ENCODE results near the gene TNPO3. TPM values are rescaled to one million over a fixed set of nuclear protein-coding genes. Genes with fewer than 3 reads are reported as not detected.

Gene TNPO3
- total RNA-seq, 3 donors from 2014 or later (not counting 1 experiment from before 2014, with no cell fraction given), result 33.9 to 41.1 (median 37.9) TPM

GRCh38 chr7:128962899-128963298 is 92.0 kb downstream of the TNPO3 start:
- peaks cover 4% of the 10 kb centered on the region in 2 donors for H3K4me1 Mint-ChIP-seq
- H3K9me3 Mint-ChIP-seq, result no peaks in the 10 kb centered on the region
- no peak for ATAC-seq
- peak overlapping the region; percentile 5 to 15 for H3K27ac Mint-ChIP-seq
- Histone ChIP-seq H3K4me1 (ENCODE audit: control insufficient read depth, insufficient read depth, low read length) (no peaks in the 10 kb centered on the region), H3K36me3 (ENCODE audit: control insufficient read depth, insufficient read depth, low read length) (peaks cover 65% of the 10 kb centered on the region), H3K27ac (ENCODE audit: low read length) (peak overlapping the region; percentile 16), H3K9me3 (ENCODE audit: control insufficient read depth, insufficient read depth, low read length) (no peaks in the 10 kb centered on the region), H3K27me3 (ENCODE audit: control insufficient read depth, insufficient read depth, low read length) (no peaks in the 10 kb centered on the region), H3K4me3 (ENCODE audit: low read length) (no peak overlapping the region)
- no peak for DNase-seq
- H3K4me3 Mint-ChIP-seq, result no peak overlapping the region
- TF ChIP-seq, protein P1, sequence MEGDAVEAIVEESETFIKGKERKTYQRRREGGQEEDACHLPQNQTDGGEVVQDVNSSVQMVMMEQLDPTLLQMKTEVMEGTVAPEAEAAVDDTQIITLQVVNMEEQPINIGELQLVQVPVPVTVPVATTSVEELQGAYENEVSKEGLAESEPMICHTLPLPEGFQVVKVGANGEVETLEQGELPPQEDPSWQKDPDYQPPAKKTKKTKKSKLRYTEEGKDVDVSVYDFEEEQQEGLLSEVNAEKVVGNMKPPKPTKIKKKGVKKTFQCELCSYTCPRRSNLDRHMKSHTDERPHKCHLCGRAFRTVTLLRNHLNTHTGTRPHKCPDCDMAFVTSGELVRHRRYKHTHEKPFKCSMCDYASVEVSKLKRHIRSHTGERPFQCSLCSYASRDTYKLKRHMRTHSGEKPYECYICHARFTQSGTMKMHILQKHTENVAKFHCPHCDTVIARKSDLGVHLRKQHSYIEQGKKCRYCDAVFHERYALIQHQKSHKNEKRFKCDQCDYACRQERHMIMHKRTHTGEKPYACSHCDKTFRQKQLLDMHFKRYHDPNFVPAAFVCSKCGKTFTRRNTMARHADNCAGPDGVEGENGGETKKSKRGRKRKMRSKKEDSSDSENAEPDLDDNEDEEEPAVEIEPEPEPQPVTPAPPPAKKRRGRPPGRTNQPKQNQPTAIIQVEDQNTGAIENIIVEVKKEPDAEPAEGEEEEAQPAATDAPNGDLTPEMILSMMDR (IDR thresholded peaks at IDR 0.05), result no peak
- peaks cover 10% of the 10 kb centered on the region for H3K36me3 Mint-ChIP-seq
- intact Hi-C loops (cut with micrococcal nuclease), result no loop called here
- no peaks in the 10 kb centered on the region for H3K27me3 Mint-ChIP-seq (ENCODE audit: low read depth in 2 of 2)

- no peaks in the 10 kb centered on the region for H3K9me3 ChIP-seq (ENCODE audit: control insufficient read depth, insufficient read depth, low read length)
- no peaks in the 10 kb centered on the region for H3K9me3 Mint-ChIP-seq
- ATAC-seq (no peak), DNase-seq (no peak)
- peaks cover 66% of the 10 kb centered on the region for H3K36me3 ChIP-seq (ENCODE audit: control insufficient read depth, insufficient read depth, low read length)
- 97% methylated on average over 6 of the region's 8 CpGs for WGBS (ENCODE audit: insufficient coverage)
- peak overlapping the region; percentile 28 to 67 for H3K27ac Mint-ChIP-seq
- H3K27me3 ChIP-seq (ENCODE audit: control insufficient read depth, insufficient read depth, low read length), result no peaks in the 10 kb centered on the region
- H3K36me3 Mint-ChIP-seq, result peaks cover 16% of the 10 kb centered on the region
- no peaks in the 10 kb centered on the region for H3K27me3 Mint-ChIP-seq (ENCODE audit: low read depth in 2 of 2)
- H3K4me3 Mint-ChIP-seq, result no peak overlapping the region
- TF ChIP-seq, protein P1 (IDR thresholded peaks at IDR 0.05), result no peak
- H3K4me1 Mint-ChIP-seq, result peaks cover 4% of the 10 kb centered on the region in 2 donors
- no peak overlapping the region for H3K27ac ChIP-seq (ENCODE audit: low read length)
- no peak overlapping the region for H3K4me3 ChIP-seq (ENCODE audit: low read length)
- intact Hi-C loops (cut with micrococcal nuclease), result no loop called here
- H3K4me1 ChIP-seq (ENCODE audit: control insufficient read depth, insufficient read depth, low read length), result no peaks in the 10 kb centered on the region
Observed at GRCh38 chr7:128961030-128961659, 93.8 kb downstream of the TNPO3 start.

- intact Hi-C loops (cut with micrococcal nuclease), result no loop called here
- H3K27ac ChIP-seq (ENCODE audit: low read length), result no peak overlapping the region
- no peaks in the 10 kb centered on the region for H3K9me3 ChIP-seq (ENCODE audit: control insufficient read depth, insufficient read depth, low read length)
- peaks cover 4% of the 10 kb centered on the region in 2 donors for H3K4me1 Mint-ChIP-seq
- H3K27me3 Mint-ChIP-seq (ENCODE audit: low read depth in 2 of 2), result no peaks in the 10 kb centered on the region
- peaks cover 16% of the 10 kb centered on the region for H3K36me3 Mint-ChIP-seq
- no peaks in the 10 kb centered on the region for H3K4me1 ChIP-seq (ENCODE audit: control insufficient read depth, insufficient read depth, low read length)
- TF ChIP-seq, protein P1 (IDR thresholded peaks at IDR 0.05), result no peak
- H3K9me3 Mint-ChIP-seq, result no peaks in the 10 kb centered on the region
- WGBS (ENCODE audit: insufficient coverage), result 91% methylated on average over 4 of the region's 4 CpGs
- no peak for ATAC-seq
- H3K36me3 ChIP-seq (ENCODE audit: control insufficient read depth, insufficient read depth, low read length), result peaks cover 60% of the 10 kb centered on the region
- no peak overlapping the region for H3K27ac Mint-ChIP-seq
- H3K4me3 ChIP-seq (ENCODE audit: low read length), result no peak overlapping the region
- no peak overlapping the region for H3K4me3 Mint-ChIP-seq
- H3K27me3 ChIP-seq (ENCODE audit: control insufficient read depth, insufficient read depth, low read length), result no peaks in the 10 kb centered on the region
- no peak for DNase-seq
Observed at GRCh38 chr7:128959296-128959695, 95.6 kb downstream of the TNPO3 start.

GRCh38 chr7:128955981-128956380 is 98.9 kb downstream of the TNPO3 start:
- no peaks in the 10 kb centered on the region for H3K4me1 ChIP-seq (ENCODE audit: control insufficient read depth, insufficient read depth, low read length)
- H3K27ac ChIP-seq (ENCODE audit: low read length), result no peak overlapping the region
- H3K9me3 ChIP-seq (ENCODE audit: control insufficient read depth, insufficient read depth, low read length), result no peaks in the 10 kb centered on the region
- peaks cover 66% of the 10 kb centered on the region for H3K36me3 ChIP-seq (ENCODE audit: control insufficient read depth, insufficient read depth, low read length)
- intact Hi-C loops (cut with micrococcal nuclease), result no loop called here
- H3K9me3 Mint-ChIP-seq, result no peaks in the 10 kb centered on the region
- no peaks in the 10 kb centered on the region for H3K4me1 Mint-ChIP-seq
- no peaks in the 10 kb centered on the region for H3K27me3 Mint-ChIP-seq (ENCODE audit: low read depth in 2 of 2)
- H3K27me3 ChIP-seq (ENCODE audit: control insufficient read depth, insufficient read depth, low read length), result no peaks in the 10 kb centered on the region
- DNase-seq (no peak), ATAC-seq (no peak)
- no peak overlapping the region for H3K4me3 ChIP-seq (ENCODE audit: low read length)
- TF ChIP-seq, protein P1 (IDR thresholded peaks at IDR 0.05), result no peak
- no peak overlapping the region for H3K27ac Mint-ChIP-seq
- peaks cover 7% of the 10 kb centered on the region for H3K36me3 Mint-ChIP-seq
- no peak overlapping the region for H3K4me3 Mint-ChIP-seq

All from natural killer cell (primary cell).